MM.1S (cell line): ENCODE results near the gene CHRNA4.

Experiments
- EZH2 ChIP-seq: fragments of 300-600 bp; sonication (generic); optimal IDR thresholded peaks from 2 replicates; pipeline ENCODE3; 2017; ENCODE audit warnings: low read depth, mild to moderate bottlenecking, antibody characterized with exemption, low read length, mixed read lengths
- EZH2phosphoT487 ChIP-seq: fragments of 300-600 bp; sonication (generic); IDR thresholded peaks from 2 replicates; pipeline ENCODE4 v1.6.1; 2018; ENCODE audit warnings: antibody characterized with exemption, low read length
- TF ChIP-seq, protein P1 (sequence below): fragments of 300-600 bp; sonication (generic); IDR thresholded peaks from 2 replicates; pipeline ENCODE4 v1.5.1; 2016; ENCODE audit warnings: antibody characterized with exemption, low read length, mixed read lengths

- TF ChIP-seq, protein P1, sequence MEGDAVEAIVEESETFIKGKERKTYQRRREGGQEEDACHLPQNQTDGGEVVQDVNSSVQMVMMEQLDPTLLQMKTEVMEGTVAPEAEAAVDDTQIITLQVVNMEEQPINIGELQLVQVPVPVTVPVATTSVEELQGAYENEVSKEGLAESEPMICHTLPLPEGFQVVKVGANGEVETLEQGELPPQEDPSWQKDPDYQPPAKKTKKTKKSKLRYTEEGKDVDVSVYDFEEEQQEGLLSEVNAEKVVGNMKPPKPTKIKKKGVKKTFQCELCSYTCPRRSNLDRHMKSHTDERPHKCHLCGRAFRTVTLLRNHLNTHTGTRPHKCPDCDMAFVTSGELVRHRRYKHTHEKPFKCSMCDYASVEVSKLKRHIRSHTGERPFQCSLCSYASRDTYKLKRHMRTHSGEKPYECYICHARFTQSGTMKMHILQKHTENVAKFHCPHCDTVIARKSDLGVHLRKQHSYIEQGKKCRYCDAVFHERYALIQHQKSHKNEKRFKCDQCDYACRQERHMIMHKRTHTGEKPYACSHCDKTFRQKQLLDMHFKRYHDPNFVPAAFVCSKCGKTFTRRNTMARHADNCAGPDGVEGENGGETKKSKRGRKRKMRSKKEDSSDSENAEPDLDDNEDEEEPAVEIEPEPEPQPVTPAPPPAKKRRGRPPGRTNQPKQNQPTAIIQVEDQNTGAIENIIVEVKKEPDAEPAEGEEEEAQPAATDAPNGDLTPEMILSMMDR, result no peak
- TF ChIP-seq EZH2 (no peak), EZH2phosphoT487 (no peak)
These were observed 42.6 kb downstream of the CHRNA4 start for GRCh38 chr20:63318391-63319163.
